Vagina (tissue), 2 donors: ENCODE results near the gene RABGEF1. TPM values are rescaled to one million over a fixed set of nuclear protein-coding genes. Genes with fewer than 3 reads are reported as not detected.

Experiments
- DNase-seq, 2 donors: peaks; one replicate each; pipeline ENCODE4 v3.0.0-alpha.2; 2017; ENCODE audit errors: extremely low spot score in 2 of 2
- H3K27ac ChIP-seq: fragments of 200-600 bp; sonication (generic); one replicate; pipeline ENCODE4 v1.5.1; 2019
- H3K27me3 ChIP-seq: fragments of 200-600 bp; sonication (generic); one replicate; pipeline ENCODE4 v1.5.1; 2019
- H3K36me3 ChIP-seq, 2 donors: fragments of 200-600 bp; sonication (generic); one replicate each; pipeline ENCODE4 v1.5.1; 2017 to 2019
- H3K4me1 ChIP-seq: fragments of 200-600 bp; sonication (generic); one replicate; pipeline ENCODE4 v1.5.1; 2019
- H3K4me3 ChIP-seq, 2 donors: fragments of 200-600 bp; sonication (generic); 1 replicate in 1 of 2; 2 replicates in 1 of 2; pipeline ENCODE4 v1.5.1; 2016 to 2019
- H3K9me3 ChIP-seq: fragments of 200-600 bp; sonication (generic); one replicate; pipeline ENCODE4 v1.5.1; 2019
- CTCF ChIP-seq, 3 experiments: fragments of 450-650 bp in 2 of 3; fragments of 200-600 bp in 1 of 3; sonication (generic) in 1 of 3; IDR thresholded peaks; one replicate each; pipeline ENCODE4 v1.5.1; 2017 to 2019; ENCODE audit warnings: antibody characterized with exemption in 3 of 3, mild to moderate bottlenecking in 2 of 3, moderate library complexity in 2 of 3
- POLR2A ChIP-seq, 2 donors: fragments of 450-650 bp; IDR thresholded peaks; one replicate each; pipeline ENCODE4 v1.6.1; 2017; ENCODE audit warnings: antibody characterized with exemption in 2 of 2, mild to moderate bottlenecking in 2 of 2, moderate library complexity in 2 of 2
- POLR2AphosphoS5 ChIP-seq, 2 donors: sonication (generic); formaldehyde crosslinking; IDR thresholded peaks; one replicate each; pipeline ENCODE4 v1.9.0; 2017; ENCODE audit warnings: antibody characterized with exemption in 2 of 2, mild to moderate bottlenecking in 2 of 2, low read depth in 1 of 2; ENCODE audit not compliant: insufficient read depth in 1 of 2
- intact Hi-C: fragments of 100-400 bp; cut with DNase I; formaldehyde crosslinking; loops from one replicate; pipeline ENCODE4 v1.15.1; 2023
- small RNA-seq: library from RNA; depleted of rRNA; stranded (forward); fragments of <200 nt; gene quantifications from one replicate; pipeline ENCODE3, GENCODE V24; 2016
- total RNA-seq: library from RNA; depleted of rRNA; stranded (reverse); fragments of >200 nt; gene quantifications from one replicate; pipeline ENCODE4 v1.2.3, GENCODE V29; 2016

The RABGEF1 gene
- total RNA-seq, 1 donor from 2014 or later, result 27.7 TPM

GRCh38 chr7:66847879-66848790, 107.6 kb downstream of the RABGEF1 start:
- no peak for TF ChIP-seq POLR2A (IDR thresholded peaks at IDR 0.05)
- TF ChIP-seq CTCF (IDR thresholded peaks at IDR 0.05), result no peak
- no peak for TF ChIP-seq POLR2AphosphoS5 (IDR thresholded peaks at IDR 0.05; ENCODE audit: insufficient read depth in 1 of 2, low read depth in 1 of 2)
- Histone ChIP-seq H3K9me3 (no peaks in the 10 kb centered on the region), H3K4me1 (peaks cover 9% of the 10 kb centered on the region), H3K36me3 (no peaks in the 10 kb centered on the region), H3K4me3 (no peak overlapping the region), H3K27ac (no peak overlapping the region), H3K27me3 (no peaks in the 10 kb centered on the region)
- no peak for DNase-seq
- intact Hi-C loops, result no loop called here

DNA sequence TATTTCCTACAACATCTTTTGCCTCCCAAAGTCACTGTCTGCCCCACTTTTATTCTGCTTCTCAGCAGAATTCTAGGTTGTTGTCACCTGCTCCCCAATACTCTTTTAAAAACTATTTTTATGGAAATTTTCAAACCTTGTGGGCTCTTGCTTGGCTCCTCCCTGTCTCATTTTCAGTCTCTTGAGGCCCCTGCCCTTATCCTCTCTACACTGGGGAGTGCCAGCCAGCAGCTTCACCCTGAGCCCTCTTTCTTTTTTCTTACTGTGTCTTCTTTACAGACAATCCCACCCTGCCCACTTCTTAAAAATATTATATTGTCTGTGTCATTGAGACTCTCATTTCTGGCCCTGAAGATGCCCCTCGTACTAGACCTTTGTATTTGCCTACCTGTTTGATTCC, 118.8 kb downstream of the RABGEF1 start:
- no peak for DNase-seq
- no peak for TF ChIP-seq POLR2AphosphoS5 (IDR thresholded peaks at IDR 0.05; ENCODE audit: insufficient read depth in 1 of 2, low read depth in 1 of 2)
- intact Hi-C loops, result no loop called here
- Histone ChIP-seq H3K4me1 (no peaks in the 10 kb centered on the region), H3K27ac (no peak overlapping the region), H3K4me3 (no peak overlapping the region), H3K9me3 (no peaks in the 10 kb centered on the region), H3K36me3 (no peaks in the 10 kb centered on the region), H3K27me3 (no peaks in the 10 kb centered on the region)

- H3K4me1 ChIP-seq, result no peaks in the 10 kb centered on the region
- no peaks in the 10 kb centered on the region for H3K9me3 ChIP-seq
- H3K27me3 ChIP-seq, result no peaks in the 10 kb centered on the region
- H3K27ac ChIP-seq, result no peak overlapping the region
- no peaks in the 10 kb centered on the region for H3K36me3 ChIP-seq
- intact Hi-C loops, result no loop called here
- no peak for TF ChIP-seq POLR2AphosphoS5 (IDR thresholded peaks at IDR 0.05; ENCODE audit: insufficient read depth in 1 of 2, low read depth in 1 of 2)
- no peak for TF ChIP-seq CTCF (IDR thresholded peaks at IDR 0.05)
- TF ChIP-seq POLR2A (IDR thresholded peaks at IDR 0.05), result no peak
- H3K4me3 ChIP-seq, result no peak overlapping the region
- DNase-seq, result no peak
Measured at GRCh38 chr7:66859794-66860645, 119.5 kb downstream of the RABGEF1 start.

DNA sequence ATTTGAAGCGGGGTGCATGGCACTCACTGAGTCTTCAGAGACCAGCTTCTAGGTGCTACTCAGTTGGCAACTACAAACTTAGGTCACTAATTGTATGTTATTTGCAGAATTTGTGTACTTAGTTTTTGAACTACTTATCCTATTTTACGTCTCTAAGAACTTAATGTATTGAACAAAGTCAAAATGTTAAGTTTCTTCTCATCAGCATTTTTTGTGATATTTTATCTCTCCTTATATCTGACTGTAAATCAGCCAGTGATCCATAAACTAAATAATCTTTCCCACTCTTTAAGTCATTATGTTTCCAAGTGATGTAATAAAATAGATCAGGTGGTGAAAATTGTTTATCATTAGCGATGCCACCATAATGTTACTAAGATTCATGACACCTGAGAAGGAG, 120.2 kb downstream of the RABGEF1 start:
- no peak for DNase-seq
- no peak for TF ChIP-seq CTCF (IDR thresholded peaks at IDR 0.05)
- no peak for TF ChIP-seq POLR2AphosphoS5 (IDR thresholded peaks at IDR 0.05; ENCODE audit: insufficient read depth in 1 of 2, low read depth in 1 of 2)
- no peak for TF ChIP-seq POLR2A (IDR thresholded peaks at IDR 0.05)
- intact Hi-C loops, result no loop called here
- Histone ChIP-seq H3K4me1 (no peaks in the 10 kb centered on the region), H3K27ac (no peak overlapping the region), H3K4me3 (no peak overlapping the region), H3K9me3 (no peaks in the 10 kb centered on the region), H3K36me3 (no peaks in the 10 kb centered on the region), H3K27me3 (no peaks in the 10 kb centered on the region)

Small RNA genes within 50 kb of the gene (small RNA-seq; reads per million reads assigned to genes)
- not detected for gene AC027644.2

Other genes starting within 250 kb of the RABGEF1 start
- gene KCTD7, start 111.9 kb upstream of the RABGEF1 start, total RNA-seq, result 20.6 TPM
- 59.7 TPM for gene TMEM248, start 180.5 kb downstream of the RABGEF1 start, total RNA-seq